GM19467 (cell line): ENCODE measurements around the gene RHBDF2.

ENCODE experiments used
- ATAC-seq: cut with Tn5 transposase; IDR thresholded peaks from one replicate; pipeline ENCODE4 v1.9.1; 2021; ENCODE audit warnings: mild to moderate bottlenecking, moderate library complexity; ENCODE audit not compliant: unreplicated experiment

RHBDF2 gene

GRCh38 chr17:76501018-76501826 is at the start of gene RHBDF2:
RHBDF2 (minus strand) TSS chr17:76501423; CDS start chr17:76481524, 19,899 bp downstream.
- peak; percentile 60 for ATAC-seq

GRCh38 chr17:76549539-76549938 is 48.3 kb upstream of the RHBDF2 start:
- ATAC-seq, result no peak

- ATAC-seq, result no peak
These were observed 47.9 kb upstream of the RHBDF2 start for GRCh38 chr17:76549215-76549518.

GRCh38 chr17:76548378-76549214 is 47.4 kb upstream of the RHBDF2 start:
- no peak for ATAC-seq

GRCh38 chr17:76547642-76548202 is 46.5 kb upstream of the RHBDF2 start:
- ATAC-seq, result no peak

- no peak for ATAC-seq
These were observed 46.0 kb upstream of the RHBDF2 start for GRCh38 chr17:76547183-76547641.

- ATAC-seq, result no peak
These were observed 45.4 kb upstream of the RHBDF2 start for GRCh38 chr17:76546556-76547182.

GRCh38 chr17:76545918-76546555 is 44.8 kb upstream of the RHBDF2 start:
- ATAC-seq, result no peak

DNA sequence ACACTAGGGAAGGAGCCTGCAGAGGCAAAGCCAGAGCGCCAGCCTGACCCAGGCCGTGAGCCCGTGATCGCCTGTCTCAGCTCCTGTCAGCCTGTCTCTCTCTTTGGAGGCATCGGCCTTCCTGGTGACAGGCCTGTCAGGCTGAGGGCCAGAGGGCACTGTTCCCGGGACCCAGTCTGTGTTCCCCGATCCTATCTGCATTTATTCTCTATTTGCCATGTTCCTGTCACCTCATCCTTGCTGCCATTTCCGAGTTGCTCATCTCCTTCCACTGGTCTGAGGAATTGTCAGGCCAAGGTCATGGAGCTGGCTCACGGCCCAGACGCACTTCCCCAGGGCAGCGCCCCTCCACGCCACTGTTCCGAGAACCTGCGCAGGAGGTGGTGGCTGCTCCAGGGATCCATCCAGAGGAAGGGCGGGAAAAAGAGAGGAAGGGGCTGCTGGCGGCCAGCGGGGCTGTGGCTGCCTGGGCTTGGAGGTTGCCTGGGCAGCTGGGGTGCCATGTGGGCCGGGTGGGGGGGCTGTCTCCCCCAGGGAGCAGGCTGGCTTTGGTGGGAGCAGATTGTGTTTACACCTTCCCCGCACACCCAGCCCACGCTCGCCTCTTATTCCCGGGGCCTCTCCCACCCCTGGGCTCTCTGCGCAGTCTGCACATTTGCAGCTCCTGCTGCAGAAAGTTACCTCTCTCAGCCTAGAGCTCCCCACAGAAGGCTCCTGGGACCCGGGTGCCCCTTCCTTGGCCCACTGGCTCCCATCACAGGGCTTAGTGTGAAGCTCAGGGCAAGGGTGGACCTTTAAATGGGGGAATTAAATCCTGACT is 43.5 kb upstream of the RHBDF2 start:
- no peak for ATAC-seq

- ATAC-seq, result no peak
These were observed 42.8 kb upstream of the RHBDF2 start for GRCh38 chr17:76543826-76544545.

GRCh38 chr17:76543482-76543825 is 42.2 kb upstream of the RHBDF2 start:
- ATAC-seq, result no peak

- no peak for ATAC-seq
These were observed 41.8 kb upstream of the RHBDF2 start for GRCh38 chr17:76542984-76543383.

DNA sequence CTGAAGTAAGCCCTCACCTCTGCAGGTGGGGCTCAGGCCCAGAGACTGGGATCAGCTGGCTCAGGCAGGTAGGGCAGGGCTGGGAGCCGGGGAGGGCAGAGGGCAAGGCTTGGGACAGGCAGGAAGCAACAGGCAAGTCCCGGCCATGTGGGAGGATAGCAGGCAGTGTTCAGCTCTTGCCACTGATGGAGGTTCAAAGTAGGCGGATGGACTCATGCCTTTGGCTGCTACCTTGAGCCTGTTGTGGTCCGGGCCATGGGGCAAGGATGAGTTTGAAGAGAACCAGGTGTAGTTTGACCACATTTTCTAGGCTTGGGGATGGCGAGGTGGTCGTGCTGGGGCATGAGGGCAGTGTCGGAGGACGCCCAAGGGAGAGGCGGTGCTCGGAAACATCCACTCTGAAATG is 41.3 kb upstream of the RHBDF2 start:
- no peak for ATAC-seq

- no peak for ATAC-seq
These were observed 40.7 kb upstream of the RHBDF2 start for GRCh38 chr17:76541739-76542454.

- ATAC-seq, result no peak
These were observed 39.4 kb upstream of the RHBDF2 start for GRCh38 chr17:76540381-76541300.

- ATAC-seq, result no peak
These were observed 38.5 kb upstream of the RHBDF2 start, which contains the start of gene PRCD for GRCh38 chr17:76539631-76540271. PRCD (plus strand) TSS chr17:76540044; CDS start chr17:76540142, 98 bp downstream.

- no peak for ATAC-seq
These were observed 37.8 kb upstream of the RHBDF2 start for GRCh38 chr17:76538941-76539570.
